Measurements from ENCODE around the gene SDHAF3. TPM values are rescaled to one million over a fixed set of nuclear protein-coding genes. Genes with fewer than 3 reads are reported as not detected.
A peak's percentile ranks its signal among the peaks of the same experiment; 100 is the strongest.

SDHAF3 gene
- total and polyA plus RNA-seq, 10 of the 15 experiments (the other 5 are each of a cell fraction or from before 2014, with no cell fraction given), result 24.3 to 124 (median 63.5) TPM

DNA sequence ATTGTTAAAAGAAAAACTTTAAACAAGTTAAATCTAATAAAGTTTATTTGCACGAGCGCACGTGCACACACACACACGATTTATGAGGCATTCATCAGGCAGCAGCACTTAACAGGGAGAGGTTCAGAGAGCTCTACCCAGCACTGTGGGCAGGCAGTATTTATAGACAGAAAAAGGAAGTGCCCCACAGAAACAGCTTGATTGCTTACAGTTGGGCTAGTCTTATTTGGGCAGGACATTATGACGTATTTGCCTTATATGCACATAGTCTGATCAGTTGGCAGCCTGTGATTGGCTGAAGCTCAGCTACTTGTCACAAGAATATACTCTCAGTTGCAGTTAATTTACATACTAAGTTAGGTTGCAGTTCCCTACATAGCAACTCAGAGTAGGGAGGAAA is 1.2 kb upstream of the SDHAF3 start:
- H3K4me1 ChIP-seq (ENCODE audit: control insufficient read depth, insufficient read depth, low read length), result peaks cover 8% of the 10 kb centered on the region; the same call in 1 of the 2 replicates
- ChIA-PET CTCF (interaction anchor here (1.2 to 2.5 kb wide), 5 partner anchors 11 to 63 kb away, joined by 4 to 11 read pairs (median 5); no protein-coding TSS in a partner anchor), RAD21 (ENCODE audit: unreplicated experiment) (interaction anchor here (1.0 to 1.5 kb wide), 2 partner anchors 11 to 903 kb away, joined by 3 to 5 read pairs; no protein-coding TSS in a partner anchor), POLR2A (interaction anchor here (0.9 to 1.1 kb wide), 2 partner anchors 15 to 18 kb away, joined by 3 read pairs; no protein-coding TSS in a partner anchor), SMC1A (ENCODE audit: uncharacterized antibody, unreplicated experiment) (interaction anchor here (0.7 to 1.7 kb wide), 5 partner anchors 11 to 754 kb away, joined by 3 to 9 read pairs (median 3); no protein-coding TSS in a partner anchor)
- H3K9ac ChIP-seq (ENCODE audit: control insufficient read depth, insufficient read depth, low read length), result no peak overlapping the region
- no peaks in the 10 kb centered on the region for H4K20me1 ChIP-seq (ENCODE audit: control insufficient read depth, insufficient read depth)
- no peaks in the 10 kb centered on the region; the same call in 2 of the 3 replicates for H3K9me3 ChIP-seq (replicated peaks; ENCODE audit: control insufficient read depth, insufficient read depth, low read length)
- peaks cover 21% of the 10 kb centered on the region for H3K79me2 ChIP-seq (ENCODE audit: control insufficient read depth, insufficient read depth, low read length)
- FAIRE-seq (peak; percentile 66), DNase-seq (ENCODE audit: low read depth, low spot score) (no peak), ATAC-seq (peak; percentile 4)
- no peak overlapping the region for H3K27ac ChIP-seq (ENCODE audit: control insufficient read depth, insufficient read depth)
- H3K4me2 ChIP-seq (ENCODE audit: control insufficient read depth, insufficient read depth), result no peak overlapping the region
- intact Hi-C loops (cut with micrococcal nuclease; ENCODE audit: unreplicated experiment) (no loop called here), in situ Hi-C loops (cut with MboI) (loop anchor here (10.0 kb wide), 1 partner anchor 388 kb away; no protein-coding TSS in a partner anchor)
- BruUV-seq (replicated peaks), result no TSS peak
- no peak overlapping the region for H3K4me3 ChIP-seq
- peak overlapping the region; percentile 100 for H2AFZ ChIP-seq (ENCODE audit: control insufficient read depth, low read depth, low read length)
- 74% methylated on average over 5 of the region's 5 CpGs for WGBS (ENCODE audit: insufficient coverage, insufficient replicate concordance, low lambda C conversion rate, missing lambda C conversion rate)
- H3K36me3 ChIP-seq (ENCODE audit: control insufficient read depth in 2 of 2, insufficient read depth in 2 of 2, low read length in 1 of 2), result no peaks in the 10 kb centered on the region
- no peaks in the 10 kb centered on the region for H3K27me3 ChIP-seq (replicated peaks in 1 of 2; ENCODE audit: control insufficient read depth in 2 of 2, insufficient read depth in 2 of 2, low read length in 1 of 2)
- TF ChIP-seq NBN (IDR thresholded peaks at IDR 0.05) (no peak), SRF (IDR thresholded peaks at IDR 0.05; ENCODE audit: low read depth in 2 of 2, low read length in 2 of 2) (peak in 1 of 2 experiments; percentile 74; a peak in 2 of 4 replicates), SPI1 (IDR thresholded peaks at IDR 0.05; ENCODE audit: borderline replicate concordance, insufficient read depth, low read depth, low read length) (peak; percentile 81)
- TF ChIP-seq, protein P1, sequence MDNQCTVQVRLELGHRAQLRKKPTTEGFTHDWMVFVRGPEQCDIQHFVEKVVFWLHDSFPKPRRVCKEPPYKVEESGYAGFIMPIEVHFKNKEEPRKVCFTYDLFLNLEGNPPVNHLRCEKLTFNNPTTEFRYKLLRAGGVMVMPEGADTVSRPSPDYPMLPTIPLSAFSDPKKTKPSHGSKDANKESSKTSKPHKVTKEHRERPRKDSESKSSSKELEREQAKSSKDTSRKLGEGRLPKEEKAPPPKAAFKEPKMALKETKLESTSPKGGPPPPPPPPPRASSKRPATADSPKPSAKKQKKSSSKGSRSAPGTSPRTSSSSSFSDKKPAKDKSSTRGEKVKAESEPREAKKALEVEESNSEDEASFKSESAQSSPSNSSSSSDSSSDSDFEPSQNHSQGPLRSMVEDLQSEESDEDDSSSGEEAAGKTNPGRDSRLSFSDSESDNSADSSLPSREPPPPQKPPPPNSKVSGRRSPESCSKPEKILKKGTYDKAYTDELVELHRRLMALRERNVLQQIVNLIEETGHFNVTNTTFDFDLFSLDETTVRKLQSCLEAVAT (IDR thresholded peaks at IDR 0.05), result peak; percentile 27; the same call in 1 of the 2 replicates
- TF ChIP-seq, protein P2, sequence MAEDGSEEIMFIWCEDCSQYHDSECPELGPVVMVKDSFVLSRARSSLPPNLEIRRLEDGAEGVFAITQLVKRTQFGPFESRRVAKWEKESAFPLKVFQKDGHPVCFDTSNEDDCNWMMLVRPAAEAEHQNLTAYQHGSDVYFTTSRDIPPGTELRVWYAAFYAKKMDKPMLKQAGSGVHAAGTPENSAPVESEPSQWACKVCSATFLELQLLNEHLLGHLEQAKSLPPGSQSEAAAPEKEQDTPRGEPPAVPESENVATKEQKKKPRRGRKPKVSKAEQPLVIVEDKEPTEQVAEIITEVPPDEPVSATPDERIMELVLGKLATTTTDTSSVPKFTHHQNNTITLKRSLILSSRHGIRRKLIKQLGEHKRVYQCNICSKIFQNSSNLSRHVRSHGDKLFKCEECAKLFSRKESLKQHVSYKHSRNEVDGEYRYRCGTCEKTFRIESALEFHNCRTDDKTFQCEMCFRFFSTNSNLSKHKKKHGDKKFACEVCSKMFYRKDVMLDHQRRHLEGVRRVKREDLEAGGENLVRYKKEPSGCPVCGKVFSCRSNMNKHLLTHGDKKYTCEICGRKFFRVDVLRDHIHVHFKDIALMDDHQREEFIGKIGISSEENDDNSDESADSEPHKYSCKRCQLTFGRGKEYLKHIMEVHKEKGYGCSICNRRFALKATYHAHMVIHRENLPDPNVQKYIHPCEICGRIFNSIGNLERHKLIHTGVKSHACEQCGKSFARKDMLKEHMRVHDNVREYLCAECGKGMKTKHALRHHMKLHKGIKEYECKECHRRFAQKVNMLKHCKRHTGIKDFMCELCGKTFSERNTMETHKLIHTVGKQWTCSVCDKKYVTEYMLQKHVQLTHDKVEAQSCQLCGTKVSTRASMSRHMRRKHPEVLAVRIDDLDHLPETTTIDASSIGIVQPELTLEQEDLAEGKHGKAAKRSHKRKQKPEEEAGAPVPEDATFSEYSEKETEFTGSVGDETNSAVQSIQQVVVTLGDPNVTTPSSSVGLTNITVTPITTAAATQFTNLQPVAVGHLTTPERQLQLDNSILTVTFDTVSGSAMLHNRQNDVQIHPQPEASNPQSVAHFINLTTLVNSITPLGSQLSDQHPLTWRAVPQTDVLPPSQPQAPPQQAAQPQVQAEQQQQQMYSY (CRISPR knock-in tag; IDR thresholded peaks at IDR 0.05), result no peak
- TF ChIP-seq, protein P3, sequence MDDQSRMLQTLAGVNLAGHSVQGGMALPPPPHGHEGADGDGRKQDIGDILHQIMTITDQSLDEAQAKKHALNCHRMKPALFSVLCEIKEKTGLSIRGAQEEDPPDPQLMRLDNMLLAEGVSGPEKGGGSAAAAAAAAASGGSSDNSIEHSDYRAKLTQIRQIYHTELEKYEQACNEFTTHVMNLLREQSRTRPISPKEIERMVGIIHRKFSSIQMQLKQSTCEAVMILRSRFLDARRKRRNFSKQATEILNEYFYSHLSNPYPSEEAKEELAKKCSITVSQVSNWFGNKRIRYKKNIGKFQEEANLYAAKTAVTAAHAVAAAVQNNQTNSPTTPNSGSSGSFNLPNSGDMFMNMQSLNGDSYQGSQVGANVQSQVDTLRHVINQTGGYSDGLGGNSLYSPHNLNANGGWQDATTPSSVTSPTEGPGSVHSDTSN (IDR thresholded peaks at IDR 0.05; ENCODE audit: insufficient replicate concordance, low read depth, low read length), result no peak

All from GM12878 (cell line).